HCEC 1CT (cell line): ENCODE results near the gene ATP8B2.
A peak's percentile ranks its signal among the peaks of the same experiment; 100 is the strongest.
"Not testable (repeated sequence)": the region's sequence is repeated elsewhere in the genome, so short reads cannot be mapped to it uniquely, and the experiment has no call there.

Experiments used
- DNase-seq: peaks from one replicate; pipeline ENCODE4 v3.0.0-alpha.2; 2017

The ATP8B2 gene

GRCh38 chr1:154324241-154324640 is 1.1 kb upstream of the ATP8B2 start:
- DNase-seq: no peak

GRCh38 chr1:154325583-154326545 is 539 bp downstream of the ATP8B2 start:
- DNase-seq: peak; percentile 88

GRCh38 chr1:154326546-154327465 is 1.5 kb downstream of the ATP8B2 start:
- peak; percentile 47 for DNase-seq

- DNase-seq: no peak
These were observed 2.4 kb downstream of the ATP8B2 start for GRCh38 chr1:154327466-154328317.

GRCh38 chr1:154328318-154329151 is 3.2 kb downstream of the ATP8B2 start:
- DNase-seq: peak; percentile 38

- DNase-seq: no peak
These were observed 3.8 kb downstream of the ATP8B2 start for GRCh38 chr1:154329152-154329521.

GRCh38 chr1:154329551-154330131 is 4.3 kb downstream of the ATP8B2 start:
- no peak for DNase-seq

GRCh38 chr1:154330669-154331068 is 5.3 kb downstream of the ATP8B2 start:
- no peak for DNase-seq

- peak; percentile 50 for DNase-seq
These were observed 9.0 kb downstream of the ATP8B2 start for GRCh38 chr1:154334079-154335024.

GRCh38 chr1:154335025-154335714 is 9.8 kb downstream of the ATP8B2 start:
- peak; percentile 82 for DNase-seq

GRCh38 chr1:154337253-154337894 is 12.0 kb downstream of the ATP8B2 start:
- no peak for DNase-seq

GRCh38 chr1:154338875-154339274 is 13.6 kb downstream of the ATP8B2 start:
- DNase-seq: no peak

- not testable (repeated sequence) for DNase-seq
These were observed 16.0 kb downstream of the ATP8B2 start for GRCh38 chr1:154341366-154341765.

GRCh38 chr1:154342132-154342531 is 16.8 kb downstream of the ATP8B2 start:
- DNase-seq: no peak

GRCh38 chr1:154342836-154343472 is 17.6 kb downstream of the ATP8B2 start:
- DNase-seq: no peak

- peak; percentile 32 for DNase-seq
These were observed 19.9 kb downstream of the ATP8B2 start for GRCh38 chr1:154344977-154345837.

- DNase-seq: no peak
These were observed 21.1 kb downstream of the ATP8B2 start for GRCh38 chr1:154346276-154346917.
